IMR-90 (cell line): ENCODE results near the gene NAA50. TPM values are rescaled to one million over a fixed set of nuclear protein-coding genes. Genes with fewer than 3 reads are reported as not detected.

Experiments
- ATAC-seq: fragments of 200-7000 bp; cut with Tn5 transposase; 2 replicates; pipeline ENCODE4 v1.9.1; 2020; ENCODE audit warnings: low read depth, mild to moderate bottlenecking, moderate library complexity
- BruUV-seq: library from RNA; stranded (reverse); fragments of 400-500 nt; replicated peaks from 2 replicates; lab custom pipeline; 2021; lab: Mats Ljungman, UMichigan
- CTCF ChIA-PET: fragments of 300-600 bp; formaldehyde crosslinking; extraction: SDS; loops from one replicate; lab custom pipeline; 2021; ENCODE audit warnings: antibody characterized with exemption; lab: Yijun Ruan, JAX
- POLR2A ChIA-PET: fragments of 300-600 bp; sonication (Branson Sonifier 250); formaldehyde crosslinking; loops from one replicate; lab custom pipeline; 2022; ENCODE audit warnings: antibody characterized with exemption; ENCODE audit not compliant: unreplicated experiment; lab: Charles Lee
- DNase-seq: peaks from one replicate; pipeline ENCODE4 v3.0.0; 2013
- H2AFZ ChIP-seq: replicated peaks from 2 replicates; pipeline ENCODE3; 2013; ENCODE audit warnings: low read length, mild to moderate bottlenecking; ENCODE audit not compliant: poor library complexity
- H2AK5ac ChIP-seq: 2 replicates; pipeline ENCODE4 v1.6.1; 2013; ENCODE audit warnings: low read depth, low read length, inconsistent platforms
- H2AK9ac ChIP-seq: replicated peaks from 2 replicates; pipeline ENCODE3; 2013; ENCODE audit warnings: mild to moderate bottlenecking, low read depth, low read length, moderate library complexity; ENCODE audit not compliant: poor library complexity
- H2BK120ac ChIP-seq: 2 replicates; pipeline ENCODE4 v1.6.1; 2013; ENCODE audit warnings: low read depth, low read length, inconsistent platforms
- H2BK15ac ChIP-seq: 3 replicates; pipeline ENCODE4 v1.6.1; 2013; ENCODE audit warnings: low read depth, low read length, inconsistent platforms
- H2BK20ac ChIP-seq: 2 replicates; pipeline ENCODE4 v1.6.1; 2013; ENCODE audit warnings: low read depth, mild to moderate bottlenecking, inconsistent platforms, low read length, moderate library complexity
- H2BK5ac ChIP-seq: 2 replicates; pipeline ENCODE4 v1.6.1; 2013; ENCODE audit warnings: mild to moderate bottlenecking, low read depth, low read length, inconsistent platforms; ENCODE audit not compliant: poor library complexity, severe bottlenecking
- H3K14ac ChIP-seq: replicated peaks from 2 replicates; pipeline ENCODE4 v1.6.1; 2013; ENCODE audit warnings: low read depth, low read length, inconsistent platforms
- H3K18ac ChIP-seq: 2 replicates; pipeline ENCODE4 v1.6.1; 2013; ENCODE audit warnings: low read depth, low read length, control low read depth
- H3K23ac ChIP-seq: 2 replicates; pipeline ENCODE4 v1.6.1; 2013; ENCODE audit warnings: low read depth, low read length, inconsistent platforms
- H3K27ac ChIP-seq: 2 replicates; pipeline ENCODE4 v1.5.1; 2013; ENCODE audit warnings: mild to moderate bottlenecking, control low read depth, low read length; ENCODE audit not compliant: insufficient read depth
- H3K27me3 ChIP-seq: 2 replicates; pipeline ENCODE4 v1.6.1; 2013; ENCODE audit warnings: low read length; ENCODE audit not compliant: control insufficient read depth, insufficient read depth
- H3K36me3 ChIP-seq: 2 replicates; pipeline ENCODE4 v1.6.1; 2013; ENCODE audit warnings: low read length, mixed read lengths; ENCODE audit not compliant: control insufficient read depth, insufficient read depth
- H3K4ac ChIP-seq: 2 replicates; pipeline ENCODE4 v1.6.1; 2013; ENCODE audit warnings: low read depth, low read length, inconsistent platforms
- H3K4me1 ChIP-seq: 2 replicates; pipeline ENCODE4 v1.6.1; 2013; ENCODE audit warnings: low read length, mixed read lengths; ENCODE audit not compliant: control insufficient read depth, insufficient read depth
- H3K4me2 ChIP-seq: 2 replicates; pipeline ENCODE4 v1.6.1; 2013; ENCODE audit warnings: low read depth, mild to moderate bottlenecking, control low read depth, low read length, moderate library complexity
- H3K4me3 ChIP-seq: 2 replicates; pipeline ENCODE4 v1.5.1; 2013; ENCODE audit warnings: low read depth, mild to moderate bottlenecking, control low read depth, low read length, moderate library complexity; ENCODE audit not compliant: insufficient read depth
- H3K56ac ChIP-seq: 2 replicates; pipeline ENCODE4 v1.6.1; 2013; ENCODE audit warnings: low read length, inconsistent platforms; ENCODE audit not compliant: insufficient read depth; ENCODE audit errors: extremely low read depth
- H3K79me1 ChIP-seq, 2 experiments: 2 replicates each; pipeline ENCODE4 v1.6.1; 2013; ENCODE audit warnings: low read length in 2 of 2, inconsistent platforms in 1 of 2, low read depth in 1 of 2
- H3K9ac ChIP-seq: 2 replicates; pipeline ENCODE4 v1.6.1; 2013; ENCODE audit warnings: low read depth, low read length, control low read depth
- H3K9me1 ChIP-seq: 2 replicates; pipeline ENCODE4 v1.6.1; 2013; ENCODE audit warnings: low read length, inconsistent platforms; ENCODE audit not compliant: insufficient read depth
- H3K9me3 ChIP-seq: 2 replicates; pipeline ENCODE4 v1.6.1; 2013; ENCODE audit warnings: low read length; ENCODE audit not compliant: control insufficient read depth, insufficient read depth
- H4K20me1 ChIP-seq: 2 replicates; pipeline ENCODE4 v1.6.1; 2013; ENCODE audit warnings: low read length, inconsistent platforms; ENCODE audit not compliant: insufficient read depth
- H4K5ac ChIP-seq: 2 replicates; pipeline ENCODE4 v1.6.1; 2013; ENCODE audit warnings: mild to moderate bottlenecking, low read depth, low read length, control low read depth
- H4K8ac ChIP-seq, 2 experiments: 2 replicates each; pipeline ENCODE4 v1.6.1; 2013; ENCODE audit warnings: low read depth in 2 of 2, low read length in 2 of 2, control low read depth in 1 of 2, inconsistent platforms in 1 of 2
- H4K91ac ChIP-seq: 2 replicates; pipeline ENCODE4 v1.6.1; 2013; ENCODE audit warnings: low read depth, low read length, inconsistent platforms; ENCODE audit not compliant: insufficient read depth
- CEBPB ChIP-seq: IDR thresholded peaks from 2 replicates; pipeline ENCODE4 v1.6.1; 2012; ENCODE audit warnings: low read depth, low read length, improper control_type of control experiment
- CHD1 ChIP-seq: IDR thresholded peaks from 2 replicates; pipeline ENCODE4 v1.6.1; 2012; ENCODE audit warnings: low read depth, low read length, improper control_type of control experiment
- FOS ChIP-seq: fragments of 150-350 bp; IDR thresholded peaks from 2 replicates; pipeline ENCODE4 v1.6.1; 2016; ENCODE audit warnings: low read depth, low read length
- MAFK ChIP-seq: IDR thresholded peaks from 2 replicates; pipeline ENCODE4 v1.6.1; 2012; ENCODE audit warnings: low read depth, low read length, improper control_type of control experiment
- MAZ ChIP-seq: IDR thresholded peaks from 2 replicates; pipeline ENCODE4 v1.6.1; 2012; ENCODE audit warnings: low read depth, mild to moderate bottlenecking, low read length, improper control_type of control experiment, moderate library complexity, borderline replicate concordance
- MXI1 ChIP-seq: IDR thresholded peaks from 2 replicates; pipeline ENCODE4 v1.6.1; 2012; ENCODE audit warnings: low read depth, mild to moderate bottlenecking, low read length, moderate library complexity, borderline replicate concordance
- NFE2L2 ChIP-seq: fragments of 150-350 bp; IDR thresholded peaks from 2 replicates; pipeline ENCODE4 v1.6.1; 2016; ENCODE audit warnings: low read depth, mild to moderate bottlenecking, low read length
- POLR2A ChIP-seq: IDR thresholded peaks from 2 replicates; pipeline ENCODE4 v1.6.1; 2012; ENCODE audit warnings: mild to moderate bottlenecking, low read depth, low read length
- RCOR1 ChIP-seq: IDR thresholded peaks from 2 replicates; pipeline ENCODE4 v1.6.1; 2012; ENCODE audit warnings: mild to moderate bottlenecking, low read length, improper control_type of control experiment; ENCODE audit not compliant: insufficient replicate concordance
- RFX5 ChIP-seq: IDR thresholded peaks from 2 replicates; pipeline ENCODE4 v1.8.0; 2012; ENCODE audit warnings: low read depth, mild to moderate bottlenecking, low read length, moderate library complexity
- WGBS, 2 experiments: methylation state at CpG; one replicate each; pipeline versions ENCODE4 v1.1.5 to v1.1.7; 2013; ENCODE audit warnings: missing lambda C conversion rate in 2 of 2; ENCODE audit not compliant: insufficient read length in 1 of 2; ENCODE audit errors: extremely low coverage in 2 of 2; 5-methylcytosine and 5-hydroxymethylcytosine counted together
- dilution Hi-C: fragments of 300-500 bp; cut with HindIII; formaldehyde crosslinking; loops from one replicate; pipeline ENCODE4 v1.14.3; 2018; ENCODE audit warnings: low sequenced_read_pairs; ENCODE audit not compliant: unreplicated experiment
- in situ Hi-C: fragments of 300-500 bp; cut with MboI; formaldehyde crosslinking; loops from 3 replicates; pipeline ENCODE4 v1.14.3; 2019; ENCODE audit warnings: low sequenced_read_pairs, inconsistent platforms, mixed read lengths
- intact Hi-C: fragments of 100-400 bp; cut with micrococcal nuclease; formaldehyde crosslinking; loops from 2 replicates; pipeline ENCODE4 v1.10.0; 2022
- polyA plus RNA-seq, 3 experiments: library from polyadenylated mRNA; depleted of rRNA; stranded (reverse); fragments of >200 nt; gene quantifications; 2 replicates each; pipeline ENCODE4 v1.2.3, GENCODE V29; 2012; ENCODE audit warnings: low replicate concordance in 1 of 3
- total RNA-seq: library from RNA; depleted of rRNA; stranded (reverse); fragments of >200 nt; gene quantifications from 2 replicates; pipeline ENCODE4 v1.2.3, GENCODE V29; 2012
- TF ChIP-seq, protein P1 (sequence below): fragments of 150-350 bp; IDR thresholded peaks from 2 replicates; pipeline ENCODE4 v1.6.1; 2016; ENCODE audit warnings: low read depth, mild to moderate bottlenecking, low read length, moderate library complexity, borderline replicate concordance
- TF ChIP-seq, protein P2 (sequence below): fragments of 150-350 bp; IDR thresholded peaks from 2 replicates; pipeline ENCODE4 v1.6.1; 2017; ENCODE audit warnings: mild to moderate bottlenecking, antibody characterized with exemption, low read length, low read depth

The NAA50 gene
- total and polyA plus RNA-seq, 2 of the 4 experiments (the other 2 are of a cell fraction) = 42.4 to 125 TPM

DNA sequence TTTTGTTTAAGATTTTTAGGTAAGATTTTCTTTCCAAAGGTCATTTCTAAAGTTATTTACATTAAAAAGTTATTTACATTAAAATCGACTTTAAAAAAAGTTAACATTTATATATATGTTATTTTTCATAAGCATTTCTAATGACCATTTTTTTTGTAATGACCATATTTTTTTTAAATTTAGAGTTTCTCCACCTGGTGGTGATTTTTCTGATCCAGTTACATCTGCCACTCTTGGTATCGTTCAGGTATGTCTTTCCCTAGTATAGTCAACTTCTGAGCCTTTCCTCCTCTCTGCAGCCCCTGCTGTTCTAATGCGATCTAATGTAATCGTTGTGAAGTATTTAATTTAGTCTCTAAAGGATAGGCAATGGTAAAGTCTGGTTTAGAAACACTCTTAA, 49.6 kb upstream of the NAA50 start:
- in situ Hi-C loops (no loop called here), intact Hi-C loops (no loop called here), dilution Hi-C loops (no loop called here)
- no peak overlapping the region for H2AFZ ChIP-seq
- CTCF ChIA-PET = interaction anchor here (1.6 kb wide), 1 partner anchor 54 kb away, joined by 4 read pairs; no protein-coding TSS in a partner anchor
- H3K4ac ChIP-seq = no peak overlapping the region
- H3K9me1 ChIP-seq = no peaks in the 10 kb centered on the region; the same call in 1 of the 2 replicates
- BruUV-seq = no TSS peak
- H3K79me1 ChIP-seq = peaks cover 0 to 2% of the 10 kb centered on the region in 2 experiments; a peak in 1 of 4 replicates
- no peak for TF ChIP-seq MAFK
- no peak for TF ChIP-seq RCOR1
- no peak for TF ChIP-seq CHD1
- no peak for TF ChIP-seq MXI1
- TF ChIP-seq POLR2A = no peak
- TF ChIP-seq RFX5 = no peak
- TF ChIP-seq, protein P1, sequence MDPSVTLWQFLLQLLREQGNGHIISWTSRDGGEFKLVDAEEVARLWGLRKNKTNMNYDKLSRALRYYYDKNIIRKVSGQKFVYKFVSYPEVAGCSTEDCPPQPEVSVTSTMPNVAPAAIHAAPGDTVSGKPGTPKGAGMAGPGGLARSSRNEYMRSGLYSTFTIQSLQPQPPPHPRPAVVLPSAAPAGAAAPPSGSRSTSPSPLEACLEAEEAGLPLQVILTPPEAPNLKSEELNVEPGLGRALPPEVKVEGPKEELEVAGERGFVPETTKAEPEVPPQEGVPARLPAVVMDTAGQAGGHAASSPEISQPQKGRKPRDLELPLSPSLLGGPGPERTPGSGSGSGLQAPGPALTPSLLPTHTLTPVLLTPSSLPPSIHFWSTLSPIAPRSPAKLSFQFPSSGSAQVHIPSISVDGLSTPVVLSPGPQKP = no peak
- TF ChIP-seq MAZ = no peak
- TF ChIP-seq CEBPB = no peak
- TF ChIP-seq, protein P2, sequence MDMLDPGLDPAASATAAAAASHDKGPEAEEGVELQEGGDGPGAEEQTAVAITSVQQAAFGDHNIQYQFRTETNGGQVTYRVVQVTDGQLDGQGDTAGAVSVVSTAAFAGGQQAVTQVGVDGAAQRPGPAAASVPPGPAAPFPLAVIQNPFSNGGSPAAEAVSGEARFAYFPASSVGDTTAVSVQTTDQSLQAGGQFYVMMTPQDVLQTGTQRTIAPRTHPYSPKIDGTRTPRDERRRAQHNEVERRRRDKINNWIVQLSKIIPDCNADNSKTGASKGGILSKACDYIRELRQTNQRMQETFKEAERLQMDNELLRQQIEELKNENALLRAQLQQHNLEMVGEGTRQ = no peak
- TF ChIP-seq FOS = no peak
- no peak for TF ChIP-seq NFE2L2
- ATAC-seq = no peak
- POLR2A ChIA-PET = no interaction called here
- no peaks in the 10 kb centered on the region for H3K9me3 ChIP-seq
- no peaks in the 10 kb centered on the region for H4K20me1 ChIP-seq
- no peak overlapping the region for H3K56ac ChIP-seq
- H3K36me3 ChIP-seq = peaks cover 26% of the 10 kb centered on the region
- no peak overlapping the region for H3K9ac ChIP-seq
- WGBS, 2 experiments = no CpG with 5 or more reads among the region's 4 CpGs
- no peak overlapping the region for H3K4me3 ChIP-seq
- no peak overlapping the region for H3K23ac ChIP-seq
- no peak overlapping the region for H2BK5ac ChIP-seq
- H3K14ac ChIP-seq = no peak overlapping the region
- no peak overlapping the region for H4K91ac ChIP-seq
- no peak overlapping the region for H3K4me2 ChIP-seq
- H2BK15ac ChIP-seq = no peak overlapping the region
- H3K27ac ChIP-seq = no peak overlapping the region
- no peak for DNase-seq
- H3K27me3 ChIP-seq = no peaks in the 10 kb centered on the region
- H2BK20ac ChIP-seq = no peak overlapping the region
- H2AK5ac ChIP-seq = no peak overlapping the region
- no peak overlapping the region for H3K18ac ChIP-seq
- H4K8ac ChIP-seq = no peak overlapping the region
- no peak overlapping the region for H2AK9ac ChIP-seq
- H2BK120ac ChIP-seq = no peak overlapping the region
- peaks cover 2% of the 10 kb centered on the region; the same call in 1 of the 2 replicates for H3K4me1 ChIP-seq
- H4K5ac ChIP-seq = no peak overlapping the region
